CD1c-positive myeloid dendritic cell (primary cell): ENCODE data around the gene PIN1.

Experiments
- DNase-seq: peaks from one replicate; pipeline ENCODE4 v3.0.0-alpha.2; 2016; ENCODE audit errors: extremely low spot score

Gene PIN1

GRCh38 chr19:9891609-9892373 lies 56.7 kb downstream of the PIN1 start:
- DNase-seq, result no peak
